Esophagus muscularis mucosa (tissue), 4 donors: ENCODE data around the gene TMPRSS2. TPM values are rescaled to one million over a fixed set of nuclear protein-coding genes. Genes with fewer than 3 reads are reported as not detected.

Source experiments
- DNase-seq: peaks from one replicate; pipeline ENCODE4 v3.0.0-alpha.2; 2017; ENCODE audit errors: extremely low spot score
- H3K27ac ChIP-seq, 4 donors: fragments of 200-600 bp; sonication (generic); replicated peaks in 1 of 4; 1 replicate in 3 of 4; 2 replicates in 1 of 4; pipeline ENCODE4 v1.5.1; 2016 to 2019; ENCODE audit warnings: mild to moderate bottlenecking in 1 of 4
- H3K27me3 ChIP-seq, 4 donors: fragments of 200-600 bp; sonication (generic); one replicate each; pipeline versions ENCODE4 v1.5.1 to v1.6.0; 2016 to 2019
- H3K36me3 ChIP-seq, 4 donors: fragments of 200-600 bp; sonication (generic); one replicate each; pipeline ENCODE4 v1.5.1; 2016 to 2019
- H3K4me1 ChIP-seq, 4 donors: fragments of 200-600 bp; sonication (generic); one replicate each; pipeline ENCODE4 v1.5.1; 2016 to 2019
- H3K4me3 ChIP-seq, 4 donors: fragments of 200-600 bp; sonication (generic); 1 replicate in 2 of 4; 2 replicates in 2 of 4; pipeline ENCODE4 v1.5.1; 2016 to 2019; ENCODE audit warnings: mild to moderate bottlenecking in 4 of 4, moderate library complexity in 1 of 4
- H3K9me3 ChIP-seq, 4 donors: fragments of 200-600 bp; sonication (generic); 1 replicate in 3 of 4; 2 replicates in 1 of 4; pipeline ENCODE4 v1.5.1; 2016 to 2019
- EP300 ChIP-seq: sonication (generic); formaldehyde crosslinking; IDR thresholded peaks from one replicate; pipeline ENCODE4 v1.6.1; 2017; ENCODE audit warnings: antibody characterized with exemption
- POLR2A ChIP-seq: fragments of 450-650 bp; IDR thresholded peaks from one replicate; pipeline ENCODE4 v1.6.1; 2017; ENCODE audit warnings: antibody characterized with exemption, moderate library complexity, mild to moderate bottlenecking, low read depth
- POLR2AphosphoS5 ChIP-seq, 2 donors: sonication (generic); formaldehyde crosslinking; IDR thresholded peaks; one replicate each; pipeline ENCODE4 v1.6.1; 2017; ENCODE audit warnings: antibody characterized with exemption in 2 of 2
- WGBS: methylation state at CpG from one replicate; pipeline ENCODE4 v1.1.5; 2018; 5-methylcytosine and 5-hydroxymethylcytosine counted together
- intact Hi-C: fragments of 100-400 bp; cut with DNase I; formaldehyde crosslinking; loops from one replicate; pipeline ENCODE4 v1.15.1; 2023
- total RNA-seq, 4 donors: library from RNA; depleted of rRNA; stranded (reverse); fragments of >200 nt; gene quantifications; one replicate each; pipeline versions ENCODE4 v1.1.0 to v1.2.1, GENCODE V29; 2016
- TF ChIP-seq, protein P1 (sequence below), 3 experiments: fragments of 200-600 bp in 2 of 3; fragments of 450-650 bp in 1 of 3; sonication (generic) in 2 of 3; IDR thresholded peaks; one replicate each; pipeline ENCODE4 v1.5.1; 2017 to 2019; ENCODE audit warnings: antibody characterized with exemption in 3 of 3, mild to moderate bottlenecking in 2 of 3, moderate library complexity in 1 of 3

Gene TMPRSS2
- under 1 TPM in 3 of 4 donors, not detected in 1; 0.13 to 0.86 (median 0.42) TPM for total RNA-seq

DNA sequence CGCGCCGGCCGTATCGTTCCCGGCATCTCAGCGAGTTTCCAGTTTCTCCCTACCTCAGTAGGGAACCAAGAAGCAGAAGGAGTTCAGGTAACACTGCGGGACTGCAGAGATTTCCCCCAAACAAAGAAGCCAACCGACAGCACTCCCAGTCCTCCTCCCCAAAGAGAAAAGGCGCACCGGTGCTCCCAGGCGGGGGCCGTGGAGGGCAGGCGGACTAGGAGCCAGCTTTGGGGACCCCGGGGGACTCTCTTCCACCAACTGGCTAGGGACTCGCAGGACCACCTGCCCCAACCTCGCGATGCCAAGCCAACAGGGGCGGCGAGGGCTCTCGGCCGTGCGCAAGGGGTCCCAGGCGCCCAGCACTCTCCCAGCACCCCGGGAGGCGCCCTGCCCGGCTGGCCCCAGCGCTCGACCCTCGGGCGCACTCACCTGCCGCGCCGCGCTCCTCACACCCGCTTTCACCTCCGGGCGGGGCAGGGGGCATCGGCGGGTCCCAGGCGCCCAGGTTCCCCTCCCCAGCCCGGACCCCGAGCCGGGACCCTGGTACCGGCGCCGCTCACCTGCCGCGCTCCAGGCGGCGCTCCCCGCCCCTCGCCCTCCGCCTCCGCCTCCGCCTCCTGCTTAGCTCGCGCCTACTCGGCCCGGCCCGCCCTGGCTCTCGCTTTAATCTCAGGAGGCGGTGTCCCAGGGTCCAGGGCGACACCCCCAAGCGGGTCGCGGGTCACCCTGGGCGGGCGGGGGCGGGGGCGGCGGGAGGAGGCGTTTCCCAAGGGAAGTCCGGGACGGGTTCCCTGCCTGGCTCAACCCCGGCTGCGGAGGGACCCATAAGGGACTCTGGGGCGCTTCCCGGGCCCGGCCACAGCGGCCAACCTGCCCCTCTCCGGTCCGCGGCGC lies at the start of gene TMPRSS2:
TMPRSS2 (minus strand) TSS at position 638 of the 894 bp plus-strand sequence. CDS start 10,025 bp downstream, outside the sequence.
- Histone ChIP-seq H3K27ac (no peak within 1 kb of the TSS), H3K27me3 (peaks cover 0 to 83% (median 31%) of the 10 kb centered on the region in 4 donors), H3K9me3 (no peaks in the 10 kb centered on the region), H3K36me3 (no peaks in the 10 kb centered on the region), H3K4me3 (peak within 1 kb of the TSS; percentile 15 to 28 (median 25)), H3K4me1 (peaks cover 10 to 24% (median 21%) of the 10 kb centered on the region in 4 donors)
- TF ChIP-seq POLR2AphosphoS5 (IDR thresholded peaks at IDR 0.05) (no peak), EP300 (no peak), POLR2A (no peak)
- TF ChIP-seq, protein P1, sequence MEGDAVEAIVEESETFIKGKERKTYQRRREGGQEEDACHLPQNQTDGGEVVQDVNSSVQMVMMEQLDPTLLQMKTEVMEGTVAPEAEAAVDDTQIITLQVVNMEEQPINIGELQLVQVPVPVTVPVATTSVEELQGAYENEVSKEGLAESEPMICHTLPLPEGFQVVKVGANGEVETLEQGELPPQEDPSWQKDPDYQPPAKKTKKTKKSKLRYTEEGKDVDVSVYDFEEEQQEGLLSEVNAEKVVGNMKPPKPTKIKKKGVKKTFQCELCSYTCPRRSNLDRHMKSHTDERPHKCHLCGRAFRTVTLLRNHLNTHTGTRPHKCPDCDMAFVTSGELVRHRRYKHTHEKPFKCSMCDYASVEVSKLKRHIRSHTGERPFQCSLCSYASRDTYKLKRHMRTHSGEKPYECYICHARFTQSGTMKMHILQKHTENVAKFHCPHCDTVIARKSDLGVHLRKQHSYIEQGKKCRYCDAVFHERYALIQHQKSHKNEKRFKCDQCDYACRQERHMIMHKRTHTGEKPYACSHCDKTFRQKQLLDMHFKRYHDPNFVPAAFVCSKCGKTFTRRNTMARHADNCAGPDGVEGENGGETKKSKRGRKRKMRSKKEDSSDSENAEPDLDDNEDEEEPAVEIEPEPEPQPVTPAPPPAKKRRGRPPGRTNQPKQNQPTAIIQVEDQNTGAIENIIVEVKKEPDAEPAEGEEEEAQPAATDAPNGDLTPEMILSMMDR (IDR thresholded peaks at IDR 0.05): no peak
- 0% methylated on average over 5 of the region's 85 CpGs for WGBS
- intact Hi-C loops: no loop called here
- no peak for DNase-seq

DNA sequence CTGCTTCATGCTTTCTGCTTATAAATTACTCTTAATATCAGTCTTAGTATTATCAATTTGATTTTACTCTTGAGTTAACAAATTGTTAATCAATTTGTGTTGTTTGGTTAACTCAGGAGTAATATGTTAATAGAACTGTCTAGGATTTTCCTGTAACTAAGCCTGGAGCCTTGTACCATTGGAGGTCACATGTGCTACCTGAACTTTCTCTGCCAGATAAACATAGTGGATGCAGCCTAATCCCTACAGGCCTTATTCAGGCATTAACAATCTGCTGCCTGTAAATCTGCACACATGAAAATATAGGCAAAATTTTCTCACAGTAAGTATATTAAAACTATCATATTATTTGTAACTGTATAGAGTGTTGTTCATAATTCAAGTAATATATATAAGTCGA lies 47.1 kb upstream of the TMPRSS2 start:
- Histone ChIP-seq H3K4me1 (no peaks in the 10 kb centered on the region), H3K27me3 (peaks cover 0 to 13% (median 0%) of the 10 kb centered on the region in 4 donors), H3K36me3 (no peaks in the 10 kb centered on the region), H3K27ac (no peak overlapping the region), H3K4me3 (no peak overlapping the region), H3K9me3 (no peaks in the 10 kb centered on the region)
- TF ChIP-seq EP300 (no peak), POLR2AphosphoS5 (IDR thresholded peaks at IDR 0.05) (no peak), POLR2A (no peak)
- TF ChIP-seq, protein P1 (IDR thresholded peaks at IDR 0.05): no peak
- 81% methylated on average over 1 of the region's 1 CpG for WGBS
- intact Hi-C loops: no loop called here
- no peak for DNase-seq

DNA sequence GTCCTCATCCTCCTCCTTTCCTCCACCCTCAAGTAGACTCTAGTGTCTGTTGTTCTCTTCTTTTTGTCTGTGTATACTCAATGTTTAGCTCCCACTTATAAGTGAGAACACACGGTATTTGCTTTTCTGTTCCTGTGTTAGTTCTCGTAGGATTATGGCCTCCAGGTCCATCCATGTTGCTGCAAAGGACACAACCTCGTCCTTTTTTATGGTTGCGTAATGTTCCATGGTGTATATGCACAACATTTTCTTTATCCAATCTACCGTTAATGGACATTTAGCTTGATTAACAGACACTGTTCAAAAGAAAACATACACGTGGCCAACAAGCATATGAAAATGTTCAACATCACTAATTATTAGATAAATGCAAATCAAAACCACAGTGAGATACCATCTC lies 44.3 kb upstream of the TMPRSS2 start:
- no peak for DNase-seq
- H3K27me3 ChIP-seq: peaks cover 0 to 26% (median 0%) of the 10 kb centered on the region in 4 donors
- H3K36me3 ChIP-seq: no peaks in the 10 kb centered on the region
- intact Hi-C loops: no loop called here
- no peak overlapping the region for H3K27ac ChIP-seq
- no peak for TF ChIP-seq POLR2AphosphoS5 (IDR thresholded peaks at IDR 0.05)
- TF ChIP-seq EP300: no peak
- TF ChIP-seq, protein P1 (IDR thresholded peaks at IDR 0.05): no peak
- TF ChIP-seq POLR2A: no peak
- no peaks in the 10 kb centered on the region for H3K9me3 ChIP-seq
- WGBS: 78% methylated on average over 6 of the region's 6 CpGs
- no peaks in the 10 kb centered on the region for H3K4me1 ChIP-seq
- H3K4me3 ChIP-seq: no peak overlapping the region

DNA sequence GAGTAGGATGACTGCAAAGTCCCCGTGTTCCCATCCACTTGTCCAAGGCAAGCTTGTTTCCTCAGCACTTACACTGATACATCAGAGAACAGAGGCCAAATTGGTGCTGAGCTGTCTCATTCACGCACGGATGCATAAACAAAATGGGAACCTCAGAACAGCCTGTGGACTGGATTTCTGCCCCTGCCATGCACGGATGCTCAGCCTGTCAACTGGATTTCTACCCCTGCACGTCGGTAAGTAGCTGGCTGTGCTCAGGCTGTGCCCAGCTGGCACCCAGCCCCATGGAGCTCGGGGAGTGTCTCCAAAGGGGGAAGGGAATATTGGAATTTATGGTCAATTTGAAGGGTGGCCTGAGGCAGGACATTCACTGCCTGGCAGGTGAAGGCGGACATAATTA lies 40.8 kb upstream of the TMPRSS2 start:
- TF ChIP-seq POLR2AphosphoS5 (IDR thresholded peaks at IDR 0.05) (no peak), POLR2A (no peak), EP300 (no peak)
- TF ChIP-seq, protein P1 (IDR thresholded peaks at IDR 0.05): no peak
- intact Hi-C loops: no loop called here
- no peak overlapping the region for H3K27ac ChIP-seq
- peaks cover 0 to 29% (median 0%) of the 10 kb centered on the region in 4 donors for H3K27me3 ChIP-seq
- no peak overlapping the region for H3K4me3 ChIP-seq
- no peaks in the 10 kb centered on the region for H3K36me3 ChIP-seq
- WGBS: 78% methylated on average over 7 of the region's 8 CpGs
- no peak for DNase-seq
- no peaks in the 10 kb centered on the region for H3K9me3 ChIP-seq
- H3K4me1 ChIP-seq: no peaks in the 10 kb centered on the region
